Erythroblast (primary cell): ENCODE data around the gene ADCY1.

ENCODE experiments used
- DNase-seq, 2 experiments: peaks; one replicate each; lab custom pipeline; 2025; lab: John Stamatoyannopoulos, UW
- GATA1 ChIP-seq: IDR thresholded peaks from 2 replicates; pipeline ENCODE4 v1.6.1; 2011; ENCODE audit warnings: low read depth, mild to moderate bottlenecking, control low read depth, low read length, moderate library complexity
- POLR2A ChIP-seq: IDR thresholded peaks from 2 replicates; pipeline ENCODE4 v1.6.1; 2011; ENCODE audit warnings: mild to moderate bottlenecking, low read length

ADCY1 gene

GRCh38 chr7:45695249-45695995 is 121.3 kb downstream of the ADCY1 start:
- TF ChIP-seq POLR2A (no peak), GATA1 (no peak)
- no peak for DNase-seq

- TF ChIP-seq GATA1: no peak
- TF ChIP-seq POLR2A: no peak
- no peak for DNase-seq
Observed at GRCh38 chr7:45696476-45696875, 122.3 kb downstream of the ADCY1 start.

GRCh38 chr7:45697576-45698136 is 123.5 kb downstream of the ADCY1 start:
- TF ChIP-seq POLR2A (no peak), GATA1 (no peak)
- no peak for DNase-seq

GRCh38 chr7:45698303-45699014 is 124.3 kb downstream of the ADCY1 start:
- DNase-seq: no peak
- TF ChIP-seq GATA1: no peak
- TF ChIP-seq POLR2A: no peak

GRCh38 chr7:45699015-45699309 is 124.8 kb downstream of the ADCY1 start:
- DNase-seq: no peak
- TF ChIP-seq POLR2A (no peak), GATA1 (no peak)

- DNase-seq: no peak
- TF ChIP-seq POLR2A (no peak), GATA1 (no peak)
Observed at GRCh38 chr7:45699726-45700390, 125.7 kb downstream of the ADCY1 start.

- TF ChIP-seq POLR2A (no peak), GATA1 (no peak)
- no peak for DNase-seq
Observed at GRCh38 chr7:45700556-45700955, 126.4 kb downstream of the ADCY1 start.

GRCh38 chr7:45701701-45702510 is 127.7 kb downstream of the ADCY1 start:
- DNase-seq: no peak
- TF ChIP-seq GATA1 (no peak), POLR2A (no peak)

- no peak for DNase-seq
Observed at GRCh38 chr7:45702751-45703150, 128.6 kb downstream of the ADCY1 start.

GRCh38 chr7:45703373-45703821 is 129.2 kb downstream of the ADCY1 start:
- no peak for TF ChIP-seq POLR2A
- TF ChIP-seq GATA1: no peak
- no peak for DNase-seq

More at GRCh38 chr7:45702751-45703150, 128.6 kb downstream of the ADCY1 start:
- TF ChIP-seq GATA1 (no peak), POLR2A (no peak)

GRCh38 chr7:45703911-45704682 is 129.9 kb downstream of the ADCY1 start:
- no peak for DNase-seq
- no peak for TF ChIP-seq GATA1

- no peak for TF ChIP-seq POLR2A
- TF ChIP-seq GATA1: no peak
- no peak for DNase-seq
Observed at GRCh38 chr7:45704683-45705016, 130.5 kb downstream of the ADCY1 start.
